IMR-90 (cell line): ENCODE results near the gene MLKL. TPM values are rescaled to one million over a fixed set of nuclear protein-coding genes. Genes with fewer than 3 reads are reported as not detected.

ENCODE experiments used
- ATAC-seq: fragments of 200-7000 bp; cut with Tn5 transposase; 2 replicates; pipeline ENCODE4 v1.9.1; 2020; ENCODE audit warnings: low read depth, mild to moderate bottlenecking, moderate library complexity
- BruUV-seq: library from RNA; stranded (reverse); fragments of 400-500 nt; replicated peaks from 2 replicates; lab custom pipeline; 2021; lab: Mats Ljungman, UMichigan
- CTCF ChIA-PET: fragments of 300-600 bp; formaldehyde crosslinking; extraction: SDS; loops from one replicate; lab custom pipeline; 2021; ENCODE audit warnings: antibody characterized with exemption; lab: Yijun Ruan, JAX
- POLR2A ChIA-PET: fragments of 300-600 bp; sonication (Branson Sonifier 250); formaldehyde crosslinking; loops from one replicate; lab custom pipeline; 2022; ENCODE audit warnings: antibody characterized with exemption; ENCODE audit not compliant: unreplicated experiment; lab: Charles Lee
- DNase-seq: peaks from one replicate; pipeline ENCODE4 v3.0.0; 2013
- H2AFZ ChIP-seq: replicated peaks from 2 replicates; pipeline ENCODE3; 2013; ENCODE audit warnings: low read length, mild to moderate bottlenecking; ENCODE audit not compliant: poor library complexity
- H2AK5ac ChIP-seq: 2 replicates; pipeline ENCODE4 v1.6.1; 2013; ENCODE audit warnings: low read depth, low read length, inconsistent platforms
- H2AK9ac ChIP-seq: replicated peaks from 2 replicates; pipeline ENCODE3; 2013; ENCODE audit warnings: mild to moderate bottlenecking, low read depth, low read length, moderate library complexity; ENCODE audit not compliant: poor library complexity
- H2BK120ac ChIP-seq: 2 replicates; pipeline ENCODE4 v1.6.1; 2013; ENCODE audit warnings: low read depth, low read length, inconsistent platforms
- H2BK15ac ChIP-seq: 3 replicates; pipeline ENCODE4 v1.6.1; 2013; ENCODE audit warnings: low read depth, low read length, inconsistent platforms
- H2BK20ac ChIP-seq: 2 replicates; pipeline ENCODE4 v1.6.1; 2013; ENCODE audit warnings: low read depth, mild to moderate bottlenecking, inconsistent platforms, low read length, moderate library complexity
- H2BK5ac ChIP-seq: 2 replicates; pipeline ENCODE4 v1.6.1; 2013; ENCODE audit warnings: mild to moderate bottlenecking, low read depth, low read length, inconsistent platforms; ENCODE audit not compliant: poor library complexity, severe bottlenecking
- H3K14ac ChIP-seq: replicated peaks from 2 replicates; pipeline ENCODE4 v1.6.1; 2013; ENCODE audit warnings: low read depth, low read length, inconsistent platforms
- H3K18ac ChIP-seq: 2 replicates; pipeline ENCODE4 v1.6.1; 2013; ENCODE audit warnings: low read depth, low read length, control low read depth
- H3K23ac ChIP-seq: 2 replicates; pipeline ENCODE4 v1.6.1; 2013; ENCODE audit warnings: low read depth, low read length, inconsistent platforms
- H3K27ac ChIP-seq: 2 replicates; pipeline ENCODE4 v1.5.1; 2013; ENCODE audit warnings: mild to moderate bottlenecking, control low read depth, low read length; ENCODE audit not compliant: insufficient read depth
- H3K27me3 ChIP-seq: 2 replicates; pipeline ENCODE4 v1.6.1; 2013; ENCODE audit warnings: low read length; ENCODE audit not compliant: control insufficient read depth, insufficient read depth
- H3K36me3 ChIP-seq: 2 replicates; pipeline ENCODE4 v1.6.1; 2013; ENCODE audit warnings: low read length, mixed read lengths; ENCODE audit not compliant: control insufficient read depth, insufficient read depth
- H3K4ac ChIP-seq: 2 replicates; pipeline ENCODE4 v1.6.1; 2013; ENCODE audit warnings: low read depth, low read length, inconsistent platforms
- H3K4me1 ChIP-seq: 2 replicates; pipeline ENCODE4 v1.6.1; 2013; ENCODE audit warnings: low read length, mixed read lengths; ENCODE audit not compliant: control insufficient read depth, insufficient read depth
- H3K4me2 ChIP-seq: 2 replicates; pipeline ENCODE4 v1.6.1; 2013; ENCODE audit warnings: low read depth, mild to moderate bottlenecking, control low read depth, low read length, moderate library complexity
- H3K4me3 ChIP-seq: 2 replicates; pipeline ENCODE4 v1.5.1; 2013; ENCODE audit warnings: low read depth, mild to moderate bottlenecking, control low read depth, low read length, moderate library complexity; ENCODE audit not compliant: insufficient read depth
- H3K56ac ChIP-seq: 2 replicates; pipeline ENCODE4 v1.6.1; 2013; ENCODE audit warnings: low read length, inconsistent platforms; ENCODE audit not compliant: insufficient read depth; ENCODE audit errors: extremely low read depth
- H3K79me1 ChIP-seq, 2 experiments: 2 replicates each; pipeline ENCODE4 v1.6.1; 2013; ENCODE audit warnings: low read length in 2 of 2, inconsistent platforms in 1 of 2, low read depth in 1 of 2
- H3K9ac ChIP-seq: 2 replicates; pipeline ENCODE4 v1.6.1; 2013; ENCODE audit warnings: low read depth, low read length, control low read depth
- H3K9me1 ChIP-seq: 2 replicates; pipeline ENCODE4 v1.6.1; 2013; ENCODE audit warnings: low read length, inconsistent platforms; ENCODE audit not compliant: insufficient read depth
- H3K9me3 ChIP-seq: 2 replicates; pipeline ENCODE4 v1.6.1; 2013; ENCODE audit warnings: low read length; ENCODE audit not compliant: control insufficient read depth, insufficient read depth
- H4K20me1 ChIP-seq: 2 replicates; pipeline ENCODE4 v1.6.1; 2013; ENCODE audit warnings: low read length, inconsistent platforms; ENCODE audit not compliant: insufficient read depth
- H4K5ac ChIP-seq: 2 replicates; pipeline ENCODE4 v1.6.1; 2013; ENCODE audit warnings: mild to moderate bottlenecking, low read depth, low read length, control low read depth
- H4K8ac ChIP-seq, 2 experiments: 2 replicates each; pipeline ENCODE4 v1.6.1; 2013; ENCODE audit warnings: low read depth in 2 of 2, low read length in 2 of 2, control low read depth in 1 of 2, inconsistent platforms in 1 of 2
- H4K91ac ChIP-seq: 2 replicates; pipeline ENCODE4 v1.6.1; 2013; ENCODE audit warnings: low read depth, low read length, inconsistent platforms; ENCODE audit not compliant: insufficient read depth
- BHLHE40 ChIP-seq: fragments of 150-350 bp; IDR thresholded peaks from 2 replicates; pipeline ENCODE4 v1.6.1; 2016; ENCODE audit warnings: mild to moderate bottlenecking, low read depth, low read length
- CEBPB ChIP-seq: IDR thresholded peaks from 2 replicates; pipeline ENCODE4 v1.6.1; 2012; ENCODE audit warnings: low read depth, low read length, improper control_type of control experiment
- CHD1 ChIP-seq: IDR thresholded peaks from 2 replicates; pipeline ENCODE4 v1.6.1; 2012; ENCODE audit warnings: low read depth, low read length, improper control_type of control experiment
- CTCF ChIP-seq: conservative IDR thresholded peaks from 2 replicates; pipeline ENCODE4 v1.5.1; 2012; ENCODE audit warnings: mild to moderate bottlenecking, low read depth, low read length, improper control_type of control experiment
- ELK1 ChIP-seq: fragments of 150-350 bp; IDR thresholded peaks from 2 replicates; pipeline ENCODE4 v1.6.1; 2016; ENCODE audit warnings: low read depth, mild to moderate bottlenecking, low read length, moderate library complexity, borderline replicate concordance
- FOS ChIP-seq: fragments of 150-350 bp; IDR thresholded peaks from 2 replicates; pipeline ENCODE4 v1.6.1; 2016; ENCODE audit warnings: low read depth, low read length
- MAFK ChIP-seq: IDR thresholded peaks from 2 replicates; pipeline ENCODE4 v1.6.1; 2012; ENCODE audit warnings: low read depth, low read length, improper control_type of control experiment
- MAZ ChIP-seq: IDR thresholded peaks from 2 replicates; pipeline ENCODE4 v1.6.1; 2012; ENCODE audit warnings: low read depth, mild to moderate bottlenecking, low read length, improper control_type of control experiment, moderate library complexity, borderline replicate concordance
- MXI1 ChIP-seq: IDR thresholded peaks from 2 replicates; pipeline ENCODE4 v1.6.1; 2012; ENCODE audit warnings: low read depth, mild to moderate bottlenecking, low read length, moderate library complexity, borderline replicate concordance
- NFE2L2 ChIP-seq: fragments of 150-350 bp; IDR thresholded peaks from 2 replicates; pipeline ENCODE4 v1.6.1; 2016; ENCODE audit warnings: low read depth, mild to moderate bottlenecking, low read length
- POLR2A ChIP-seq: IDR thresholded peaks from 2 replicates; pipeline ENCODE4 v1.6.1; 2012; ENCODE audit warnings: mild to moderate bottlenecking, low read depth, low read length
- RAD21 ChIP-seq: IDR thresholded peaks from 2 replicates; pipeline ENCODE4 v1.6.1; 2012; ENCODE audit warnings: low read length, improper control_type of control experiment
- RCOR1 ChIP-seq: IDR thresholded peaks from 2 replicates; pipeline ENCODE4 v1.6.1; 2012; ENCODE audit warnings: mild to moderate bottlenecking, low read length, improper control_type of control experiment; ENCODE audit not compliant: insufficient replicate concordance
- RFX5 ChIP-seq: IDR thresholded peaks from 2 replicates; pipeline ENCODE4 v1.8.0; 2012; ENCODE audit warnings: low read depth, mild to moderate bottlenecking, low read length, moderate library complexity
- SMC3 ChIP-seq: fragments of 150-350 bp; IDR thresholded peaks from 2 replicates; pipeline ENCODE4 v1.6.1; 2016; ENCODE audit warnings: low read depth, mild to moderate bottlenecking, antibody characterized with exemption, low read length, moderate library complexity
- USF2 ChIP-seq: fragments of 150-350 bp; IDR thresholded peaks from 2 replicates; pipeline ENCODE4 v1.6.1; 2017; ENCODE audit warnings: mild to moderate bottlenecking, antibody characterized with exemption, low read length, low read depth
- WGBS, 2 experiments: methylation state at CpG; one replicate each; pipeline versions ENCODE4 v1.1.5 to v1.1.7; 2013; ENCODE audit warnings: missing lambda C conversion rate in 2 of 2; ENCODE audit not compliant: insufficient read length in 1 of 2; ENCODE audit errors: extremely low coverage in 2 of 2; 5-methylcytosine and 5-hydroxymethylcytosine counted together
- dilution Hi-C: fragments of 300-500 bp; cut with HindIII; formaldehyde crosslinking; loops from one replicate; pipeline ENCODE4 v1.14.3; 2018; ENCODE audit warnings: low sequenced_read_pairs; ENCODE audit not compliant: unreplicated experiment
- in situ Hi-C: fragments of 300-500 bp; cut with MboI; formaldehyde crosslinking; loops from 3 replicates; pipeline ENCODE4 v1.14.3; 2019; ENCODE audit warnings: low sequenced_read_pairs, inconsistent platforms, mixed read lengths
- intact Hi-C: fragments of 100-400 bp; cut with micrococcal nuclease; formaldehyde crosslinking; loops from 2 replicates; pipeline ENCODE4 v1.10.0; 2022
- polyA plus RNA-seq, 3 experiments: library from polyadenylated mRNA; depleted of rRNA; stranded (reverse); fragments of >200 nt; gene quantifications; 2 replicates each; pipeline ENCODE4 v1.2.3, GENCODE V29; 2012; ENCODE audit warnings: low replicate concordance in 1 of 3
- total RNA-seq: library from RNA; depleted of rRNA; stranded (reverse); fragments of >200 nt; gene quantifications from 2 replicates; pipeline ENCODE4 v1.2.3, GENCODE V29; 2012

MLKL gene
- total and polyA plus RNA-seq, 2 of the 4 experiments (the other 2 are of a cell fraction) = 3.6 to 4.5 TPM

DNA sequence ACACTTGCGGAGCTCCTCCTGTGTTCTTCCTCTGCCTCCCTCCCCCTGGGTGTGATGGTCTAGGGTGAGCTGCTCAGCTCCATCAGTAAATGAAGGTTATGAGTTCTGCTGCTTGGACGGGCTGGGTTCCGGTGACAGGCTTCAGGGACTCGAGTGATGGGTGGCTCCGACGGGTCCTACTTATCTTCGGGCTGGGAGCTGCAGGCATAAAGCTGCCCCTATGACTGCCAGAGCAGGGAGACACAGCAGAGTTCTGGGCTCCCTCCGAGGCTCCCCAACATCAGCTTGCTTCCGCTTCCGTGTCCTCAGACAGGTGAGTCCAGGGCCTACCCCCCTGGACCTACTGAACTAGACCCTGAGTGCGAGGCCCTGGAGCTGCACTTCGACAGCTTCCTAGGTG, 11.3 kb upstream of the MLKL start:
- in situ Hi-C loops = loop anchor here (5.0 kb wide), 1 partner anchor 95 kb away; no protein-coding TSS in a partner anchor
- POLR2A ChIA-PET = no interaction called here

More for the DNA sequence above, 11.3 kb upstream of the MLKL start:
- Histone ChIP-seq H3K27ac (no peak overlapping the region), H4K5ac (no peak overlapping the region), H3K14ac (no peak overlapping the region), H3K9ac (no peak overlapping the region), H4K91ac (no peak overlapping the region), H3K9me1 (no peaks in the 10 kb centered on the region), H2BK120ac (no peak overlapping the region), H4K20me1 (no peaks in the 10 kb centered on the region), H3K27me3 (peaks cover 11% of the 10 kb centered on the region; the same call in 1 of the 2 replicates), H3K4me2 (no peak overlapping the region), H3K36me3 (no peaks in the 10 kb centered on the region), H2BK5ac (no peak overlapping the region), H3K79me1 (no peaks in the 10 kb centered on the region), H3K4ac (no peak overlapping the region), H3K23ac (no peak overlapping the region), H4K8ac (no peak overlapping the region), H2AK5ac (no peak overlapping the region), H3K18ac (no peak overlapping the region), H3K9me3 (no peaks in the 10 kb centered on the region), H3K56ac (no peak overlapping the region), H3K4me3 (no peak overlapping the region), H3K4me1 (no peaks in the 10 kb centered on the region), H2BK15ac (no peak overlapping the region), H2AFZ (no peak overlapping the region), H2BK20ac (no peak overlapping the region), H2AK9ac (peak overlapping the region; percentile 59)
- no peak for TF ChIP-seq CEBPB
- no peak for TF ChIP-seq NFE2L2
- TF ChIP-seq USF2 = no peak
- TF ChIP-seq CHD1 = no peak
- TF ChIP-seq MXI1 = no peak
- TF ChIP-seq BHLHE40 = no peak
- TF ChIP-seq RCOR1 = no peak
- no peak for TF ChIP-seq FOS
- TF ChIP-seq ELK1 = no peak
- TF ChIP-seq CTCF = no peak
- no peak for TF ChIP-seq SMC3
- no peak for TF ChIP-seq MAZ
- TF ChIP-seq RAD21 = no peak
- no peak for TF ChIP-seq POLR2A
- no peak for TF ChIP-seq MAFK
- no peak for TF ChIP-seq RFX5
- no TSS peak for BruUV-seq
- WGBS, 2 experiments = 90% methylated on average over 8 of the region's 12 CpGs; no CpG with 5 or more reads in 1 of the 2 experiments
- no peak for DNase-seq
- dilution Hi-C loops (no loop called here), intact Hi-C loops (no loop called here)
- CTCF ChIA-PET = interaction anchor here (1.3 to 4.1 kb wide), 2 partner anchors 101 to 151 kb away, joined by 8 to 36 read pairs; no protein-coding TSS in a partner anchor
- ATAC-seq = no peak
